Retinal pigment epithelial cell (primary cell): ENCODE data around the gene LANCL2.
A peak's percentile ranks its signal among the peaks of the same experiment; 100 is the strongest.

Experiments
- DNase-seq: peaks from one replicate; pipeline ENCODE4 v3.0.0-alpha.2; 2010; ENCODE audit warnings: low read depth
- H3K4me3 ChIP-seq: 2 replicates; pipeline ENCODE4 v1.5.1; 2011; ENCODE audit warnings: mild to moderate bottlenecking, low read length, control low read depth, moderate library complexity
- TF ChIP-seq, protein P1 (sequence below): conservative IDR thresholded peaks from 2 replicates; pipeline ENCODE4 v1.5.1; 2011; ENCODE audit warnings: low read depth, low read length, control low read depth, inconsistent platforms

The LANCL2 gene

DNA sequence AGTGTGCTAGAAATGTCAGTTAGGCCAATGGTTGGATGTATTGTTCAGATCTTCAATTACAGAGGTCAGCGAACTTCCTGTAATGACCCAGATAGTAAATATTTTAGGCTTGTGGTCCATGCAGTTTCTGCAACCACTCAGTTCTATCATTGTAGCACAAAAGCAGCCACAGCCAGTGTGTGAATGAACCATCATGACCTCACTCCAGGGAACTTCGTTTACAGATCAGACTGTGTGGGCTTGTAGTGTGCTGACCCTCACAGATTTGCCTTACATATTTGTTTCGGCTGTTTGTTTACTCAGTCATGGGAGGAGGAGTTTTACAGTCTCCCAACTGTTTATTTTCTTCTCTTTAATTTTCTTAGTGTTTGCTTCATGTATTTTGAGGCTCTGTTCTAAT is 55.4 kb downstream of the LANCL2 start:
- no peak overlapping the region for H3K4me3 ChIP-seq
- TF ChIP-seq, protein P1, sequence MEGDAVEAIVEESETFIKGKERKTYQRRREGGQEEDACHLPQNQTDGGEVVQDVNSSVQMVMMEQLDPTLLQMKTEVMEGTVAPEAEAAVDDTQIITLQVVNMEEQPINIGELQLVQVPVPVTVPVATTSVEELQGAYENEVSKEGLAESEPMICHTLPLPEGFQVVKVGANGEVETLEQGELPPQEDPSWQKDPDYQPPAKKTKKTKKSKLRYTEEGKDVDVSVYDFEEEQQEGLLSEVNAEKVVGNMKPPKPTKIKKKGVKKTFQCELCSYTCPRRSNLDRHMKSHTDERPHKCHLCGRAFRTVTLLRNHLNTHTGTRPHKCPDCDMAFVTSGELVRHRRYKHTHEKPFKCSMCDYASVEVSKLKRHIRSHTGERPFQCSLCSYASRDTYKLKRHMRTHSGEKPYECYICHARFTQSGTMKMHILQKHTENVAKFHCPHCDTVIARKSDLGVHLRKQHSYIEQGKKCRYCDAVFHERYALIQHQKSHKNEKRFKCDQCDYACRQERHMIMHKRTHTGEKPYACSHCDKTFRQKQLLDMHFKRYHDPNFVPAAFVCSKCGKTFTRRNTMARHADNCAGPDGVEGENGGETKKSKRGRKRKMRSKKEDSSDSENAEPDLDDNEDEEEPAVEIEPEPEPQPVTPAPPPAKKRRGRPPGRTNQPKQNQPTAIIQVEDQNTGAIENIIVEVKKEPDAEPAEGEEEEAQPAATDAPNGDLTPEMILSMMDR = no peak
- no peak for DNase-seq

DNA sequence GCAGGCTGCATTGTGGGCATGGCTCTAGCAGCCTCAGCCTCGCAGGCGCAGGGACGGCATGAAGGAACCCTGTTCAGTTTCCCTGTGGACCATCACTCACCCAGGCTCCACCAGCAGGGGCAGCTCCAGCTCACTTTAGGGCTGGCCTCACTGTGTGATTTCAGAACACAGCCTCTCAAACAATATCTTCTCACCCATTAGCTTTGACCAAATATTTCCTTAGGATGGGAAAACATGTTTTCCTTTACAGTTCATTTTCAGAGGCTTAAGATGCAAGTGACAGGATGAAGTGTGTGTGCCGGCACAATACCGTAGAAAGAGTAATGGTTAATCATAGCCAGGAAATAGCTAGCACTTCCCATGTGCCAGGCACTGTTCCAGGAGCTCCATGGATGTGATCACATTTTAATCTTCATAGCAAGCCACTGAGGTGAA is 58.2 kb downstream of the LANCL2 start:
- TF ChIP-seq, protein P1 = peak; percentile 32
- no peak overlapping the region for H3K4me3 ChIP-seq
- DNase-seq = no peak

DNA sequence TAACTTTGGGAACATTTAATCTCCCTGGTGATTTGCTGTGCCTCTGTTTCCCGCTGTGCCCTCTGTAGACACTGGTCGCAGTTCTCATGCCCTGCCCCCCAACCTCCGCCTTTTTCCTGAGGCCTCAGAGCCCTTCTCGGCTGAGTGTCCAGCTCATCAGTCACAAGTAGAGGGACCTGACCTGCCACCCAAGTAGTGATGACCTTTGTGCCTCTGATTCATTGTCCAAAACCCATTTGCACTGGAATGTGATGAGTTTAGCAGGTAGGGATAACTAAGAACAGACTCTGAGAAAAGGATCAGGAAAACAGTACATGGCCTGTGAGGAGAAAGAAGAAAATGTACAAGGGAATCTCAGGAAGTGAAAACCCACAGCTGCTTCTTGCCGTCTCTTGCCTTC is 58.8 kb downstream of the LANCL2 start:
- no peak overlapping the region for H3K4me3 ChIP-seq

DNA sequence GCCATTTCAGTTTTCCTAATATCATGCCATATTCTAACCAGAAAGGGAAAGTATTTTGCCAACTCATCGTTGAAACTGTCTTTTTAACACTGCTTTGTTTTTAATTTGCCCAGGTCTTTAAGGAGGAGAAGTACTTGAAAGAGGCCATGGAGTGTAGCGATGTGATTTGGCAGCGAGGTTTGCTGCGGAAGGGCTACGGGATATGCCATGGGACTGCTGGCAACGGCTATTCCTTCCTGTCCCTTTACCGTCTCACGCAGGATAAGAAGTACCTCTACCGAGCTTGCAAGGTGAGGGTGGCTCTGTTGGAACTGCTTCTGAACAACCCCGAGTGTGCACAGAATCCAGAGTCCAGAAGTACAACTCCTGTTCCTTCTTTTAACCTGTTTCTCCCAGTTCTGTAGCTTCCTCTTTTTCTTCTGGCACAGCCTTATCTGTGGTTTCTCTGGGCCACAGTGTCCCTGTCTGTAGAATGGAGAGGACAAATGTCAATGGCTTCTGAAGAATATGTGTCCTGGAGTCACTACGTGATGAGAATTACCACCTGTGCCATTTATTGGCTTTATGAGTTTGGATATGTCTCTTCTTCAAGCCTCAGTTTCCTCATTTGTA is 60.1 kb downstream of the LANCL2 start:
- TF ChIP-seq, protein P1 = no peak
- no peak overlapping the region for H3K4me3 ChIP-seq
- DNase-seq = no peak

More for the DNA sequence above, 58.8 kb downstream of the LANCL2 start:
- DNase-seq = no peak
- TF ChIP-seq, protein P1 = no peak

DNA sequence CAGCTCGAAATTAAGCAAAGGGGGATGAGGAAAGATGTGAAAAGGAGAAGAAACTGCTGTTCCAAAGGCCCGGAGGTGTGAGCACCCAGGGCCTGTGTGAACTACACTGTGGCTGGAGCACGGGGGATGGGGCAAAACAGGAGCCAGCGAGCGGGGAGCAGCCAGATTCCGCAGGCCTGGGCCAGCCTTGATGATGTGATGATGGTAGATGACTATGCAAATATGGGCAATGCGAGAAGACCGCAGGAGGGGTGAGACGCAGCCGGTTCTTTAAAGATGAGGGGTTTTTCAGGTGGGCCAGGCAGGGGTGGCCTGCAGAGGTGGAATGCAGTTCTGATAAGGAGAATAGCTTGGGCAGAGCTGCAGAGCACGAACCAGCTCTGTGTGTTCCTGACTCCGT is 61.5 kb downstream of the LANCL2 start:
- H3K4me3 ChIP-seq = no peak overlapping the region
- TF ChIP-seq, protein P1 = no peak
- no peak for DNase-seq

DNA sequence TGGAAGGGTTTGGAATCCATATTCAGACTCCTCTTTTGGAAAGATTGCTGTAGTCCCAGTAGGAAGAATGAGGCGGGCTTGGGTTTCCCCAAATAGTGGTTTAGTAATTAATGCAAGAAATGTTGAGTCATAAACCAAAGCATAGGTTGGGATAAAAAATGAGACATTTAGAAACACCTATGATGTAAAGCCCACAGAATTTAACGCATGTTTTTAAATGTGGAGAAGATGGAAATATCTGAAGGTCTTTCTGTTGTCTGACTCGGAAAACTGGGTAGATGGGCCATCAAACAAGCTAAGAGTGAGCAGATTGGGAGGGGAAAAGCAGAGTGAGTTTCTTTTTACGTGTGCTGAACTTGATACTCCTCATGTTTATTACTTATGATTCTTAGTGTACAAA is 62.2 kb downstream of the LANCL2 start:
- TF ChIP-seq, protein P1 = no peak
- no peak for DNase-seq
- no peak overlapping the region for H3K4me3 ChIP-seq

DNA sequence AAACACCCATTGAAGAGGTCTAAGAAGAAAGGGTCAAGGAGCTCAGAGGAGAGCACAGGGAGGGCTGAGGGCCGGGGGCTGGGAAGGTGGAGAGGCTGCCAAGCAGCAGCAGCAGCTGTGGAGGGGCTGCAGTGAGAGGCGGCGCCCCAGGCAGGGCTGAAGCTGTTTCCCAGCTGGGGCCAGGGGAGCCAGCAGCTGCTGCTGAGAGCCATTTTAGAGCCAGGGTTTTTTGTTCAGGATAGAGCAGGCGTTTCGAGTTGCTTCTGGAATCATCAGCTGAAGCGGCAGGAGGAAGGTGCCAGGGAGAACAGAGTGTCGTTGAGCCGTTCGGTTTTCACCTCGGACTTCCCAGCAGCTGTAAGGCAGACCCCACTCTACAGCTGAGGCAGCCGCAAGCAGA is 62.7 kb downstream of the LANCL2 start:
- no peak for DNase-seq
- no peak overlapping the region for H3K4me3 ChIP-seq
- TF ChIP-seq, protein P1 = no peak
